Measurements from ENCODE around the gene CREB3L2.
"Not testable (repeated sequence)": the region's sequence is repeated elsewhere in the genome, so short reads cannot be mapped to it uniquely, and the experiment has no call there.

The CREB3L2 gene

GRCh38 chr7:138015096-138015495 is 13.2 kb upstream of the CREB3L2 start:
- no peak overlapping the region for H3K27ac ChIP-seq (ENCODE audit: low read depth, low read length)
- H3K9ac ChIP-seq (ENCODE audit: low read length) = no peak overlapping the region
- no peaks in the 10 kb centered on the region for H3F3A ChIP-seq (ENCODE audit: insufficient read depth)
- H2AFZ ChIP-seq (ENCODE audit: low read depth, low read length, severe bottlenecking) = no peak overlapping the region
- no peak overlapping the region for H3K4me3 ChIP-seq (ENCODE audit: insufficient read depth, low read length, poor library complexity, severe bottlenecking)
- no peaks in the 10 kb centered on the region for H3K9me2 ChIP-seq (replicated peaks; ENCODE audit: insufficient read depth, low read length)
- H3K27me3 ChIP-seq (ENCODE audit: low read length) = no peaks in the 10 kb centered on the region
- H3K4me2 ChIP-seq (ENCODE audit: low read depth, low read length, poor library complexity, severe bottlenecking) = no peak overlapping the region
- no peaks in the 10 kb centered on the region for H3K36me3 ChIP-seq (ENCODE audit: low read length)
- TF ChIP-seq EZH2phosphoT487 (conservative IDR thresholded peaks at IDR 0.05; ENCODE audit: low read length) (no peak), CTCF (IDR thresholded peaks at IDR 0.05; ENCODE audit: insufficient read depth, low read length, poor library complexity, severe bottlenecking) (no peak)
- H3K9me3 ChIP-seq (ENCODE audit: insufficient read depth, low read length) = no peaks in the 10 kb centered on the region
- H3K79me2 ChIP-seq (ENCODE audit: insufficient read depth, low read length) = no peaks in the 10 kb centered on the region
- H4K20me1 ChIP-seq (ENCODE audit: low read depth, low read length) = no peaks in the 10 kb centered on the region

GRCh38 chr7:138014686-138015085 is 12.8 kb upstream of the CREB3L2 start:
- Histone ChIP-seq H3K9me2 (replicated peaks; ENCODE audit: insufficient read depth, low read length) (no peaks in the 10 kb centered on the region), H3F3A (ENCODE audit: insufficient read depth) (no peaks in the 10 kb centered on the region), H3K4me3 (ENCODE audit: insufficient read depth, low read length, poor library complexity, severe bottlenecking) (no peak overlapping the region), H3K27ac (ENCODE audit: low read depth, low read length) (no peak overlapping the region), H3K9ac (ENCODE audit: low read length) (no peak overlapping the region), H3K4me2 (ENCODE audit: low read depth, low read length, poor library complexity, severe bottlenecking) (no peak overlapping the region), H4K20me1 (ENCODE audit: low read depth, low read length) (no peaks in the 10 kb centered on the region), H3K79me2 (ENCODE audit: insufficient read depth, low read length) (no peaks in the 10 kb centered on the region), H2AFZ (ENCODE audit: low read depth, low read length, severe bottlenecking) (no peak overlapping the region), H3K36me3 (ENCODE audit: low read length) (no peaks in the 10 kb centered on the region), H3K9me3 (ENCODE audit: insufficient read depth, low read length) (no peaks in the 10 kb centered on the region), H3K27me3 (ENCODE audit: low read length) (no peaks in the 10 kb centered on the region)
- TF ChIP-seq CTCF (IDR thresholded peaks at IDR 0.05; ENCODE audit: insufficient read depth, low read length, poor library complexity, severe bottlenecking) = no peak
- TF ChIP-seq EZH2phosphoT487 (conservative IDR thresholded peaks at IDR 0.05; ENCODE audit: low read length) = no peak

- not testable (repeated sequence) for H3K79me2 ChIP-seq (ENCODE audit: insufficient read depth, low read length); H3K4me3 ChIP-seq (ENCODE audit: insufficient read depth, low read length, poor library complexity, severe bottlenecking); H3K4me2 ChIP-seq (ENCODE audit: low read depth, low read length, poor library complexity, severe bottlenecking); H4K20me1 ChIP-seq (ENCODE audit: low read depth, low read length); H3K36me3 ChIP-seq (ENCODE audit: low read length); H3F3A ChIP-seq (ENCODE audit: insufficient read depth); H3K9me2 ChIP-seq (replicated peaks; ENCODE audit: insufficient read depth, low read length); H3K27ac ChIP-seq (ENCODE audit: low read depth, low read length); H2AFZ ChIP-seq (ENCODE audit: low read depth, low read length, severe bottlenecking); H3K9ac ChIP-seq (ENCODE audit: low read length); H3K9me3 ChIP-seq (ENCODE audit: insufficient read depth, low read length); H3K27me3 ChIP-seq (ENCODE audit: low read length)
These were observed 12.3 kb upstream of the CREB3L2 start for GRCh38 chr7:138014201-138014600.

- no peaks in the 10 kb centered on the region for H4K20me1 ChIP-seq (ENCODE audit: low read depth, low read length)
These were observed 7.4 kb upstream of the CREB3L2 start for GRCh38 chr7:138009350-138009653.

More at GRCh38 chr7:138009350-138009653, 7.4 kb upstream of the CREB3L2 start:
- Histone ChIP-seq H3K27me3 (ENCODE audit: low read length) (no peaks in the 10 kb centered on the region), H3K9ac (ENCODE audit: low read length) (no peak overlapping the region), H3K9me3 (ENCODE audit: insufficient read depth, low read length) (no peaks in the 10 kb centered on the region), H3K4me3 (ENCODE audit: insufficient read depth, low read length, poor library complexity, severe bottlenecking) (no peak overlapping the region), H3K4me2 (ENCODE audit: low read depth, low read length, poor library complexity, severe bottlenecking) (no peak overlapping the region), H3F3A (ENCODE audit: insufficient read depth) (no peaks in the 10 kb centered on the region), H3K79me2 (ENCODE audit: insufficient read depth, low read length) (no peaks in the 10 kb centered on the region), H2AFZ (ENCODE audit: low read depth, low read length, severe bottlenecking) (no peak overlapping the region), H3K9me2 (replicated peaks; ENCODE audit: insufficient read depth, low read length) (no peaks in the 10 kb centered on the region), H3K36me3 (ENCODE audit: low read length) (no peaks in the 10 kb centered on the region), H3K27ac (ENCODE audit: low read depth, low read length) (no peak overlapping the region)
- TF ChIP-seq CTCF (IDR thresholded peaks at IDR 0.05; ENCODE audit: insufficient read depth, low read length, poor library complexity, severe bottlenecking) = no peak
- no peak for TF ChIP-seq EZH2phosphoT487 (conservative IDR thresholded peaks at IDR 0.05; ENCODE audit: low read length)

Data from SU-DHL-6 (cell line).